GM21515 (cell line): ENCODE results near the gene CCDC93.

Experiments
- ATAC-seq: cut with Tn5 transposase; IDR thresholded peaks from one replicate; pipeline ENCODE4 v1.9.1; 2021; ENCODE audit not compliant: unreplicated experiment

CCDC93 gene

GRCh38 chr2:117921520-117921919 lies 92.3 kb downstream of the CCDC93 start:
- no peak for ATAC-seq

DNA sequence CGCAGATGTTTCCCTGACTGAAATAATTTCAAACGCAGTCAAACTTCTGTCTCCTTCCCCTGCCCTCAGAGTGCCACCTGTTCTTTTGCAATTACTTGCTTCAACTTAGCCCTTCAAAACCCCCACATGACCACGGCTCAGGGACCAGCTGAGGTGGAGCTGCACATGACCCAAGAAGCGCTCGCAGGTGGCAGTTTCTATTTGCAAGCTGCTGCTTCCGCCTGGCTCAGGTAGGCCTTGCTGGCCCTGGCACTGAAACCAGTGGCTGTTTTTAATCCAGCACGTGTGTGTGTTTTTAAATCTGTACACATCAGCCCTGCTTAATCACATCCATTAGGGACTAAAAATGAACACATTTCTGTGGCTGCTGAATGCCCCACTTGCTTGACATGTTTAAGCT lies 95.3 kb downstream of the CCDC93 start:
- no peak for ATAC-seq

DNA sequence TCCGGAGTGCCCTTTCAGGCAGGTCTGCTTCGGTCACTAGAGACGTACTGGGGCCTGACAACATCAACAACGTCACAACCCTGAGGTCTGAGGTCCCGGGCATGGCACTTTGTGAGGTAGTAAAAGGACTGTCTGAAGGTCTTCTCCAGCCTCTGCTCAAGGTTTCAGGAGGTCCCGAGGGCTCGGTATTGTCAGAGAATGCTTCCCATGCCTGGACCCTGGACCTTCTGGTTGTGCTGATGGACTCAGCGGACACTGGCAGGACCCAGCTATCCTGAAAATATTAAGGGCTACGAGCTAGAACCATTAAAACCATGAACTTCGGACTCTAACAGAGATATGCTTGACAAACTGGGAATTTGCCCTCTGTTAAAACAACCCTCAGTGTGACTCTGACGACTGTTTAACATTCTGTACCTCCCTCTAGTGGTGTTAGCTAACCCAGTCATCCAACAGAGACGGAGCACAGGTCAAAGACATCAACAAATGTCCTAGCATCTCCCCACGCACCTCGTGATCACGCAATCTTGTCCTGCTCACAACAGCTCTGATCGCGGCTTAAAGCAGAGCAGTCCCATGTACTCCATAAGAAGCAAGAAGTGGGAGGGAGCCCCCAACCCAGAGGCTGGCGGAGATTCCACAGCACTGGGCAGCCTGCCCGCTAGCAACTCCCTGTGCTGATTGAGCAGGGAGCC lies 96.5 kb downstream of the CCDC93 start:
- no peak for ATAC-seq

DNA sequence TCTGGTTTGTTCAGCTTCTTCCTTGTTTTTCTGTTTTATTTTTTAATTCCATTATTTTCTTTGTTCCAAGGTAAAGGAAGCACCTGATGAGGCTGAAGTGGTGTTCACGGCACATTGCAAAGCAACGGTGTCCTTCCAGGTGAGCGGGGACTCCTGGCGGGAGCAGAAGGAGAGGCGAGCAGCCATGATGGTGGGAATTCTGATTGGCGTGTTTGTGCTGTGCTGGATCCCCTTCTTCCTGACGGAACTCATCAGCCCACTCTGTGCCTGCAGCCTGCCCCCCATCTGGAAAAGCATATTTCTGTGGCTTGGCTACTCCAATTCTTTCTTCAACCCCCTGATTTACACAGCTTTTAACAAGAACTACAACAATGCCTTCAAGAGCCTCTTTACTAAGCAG lies 110.9 kb downstream of the CCDC93 start:
- ATAC-seq = no peak

- ATAC-seq = no peak
These were observed 125.0 kb downstream of the CCDC93 start for GRCh38 chr2:117888897-117889296.

GRCh38 chr2:117885308-117885707 lies 128.6 kb downstream of the CCDC93 start:
- no peak for ATAC-seq

- ATAC-seq = no peak
These were observed 134.9 kb downstream of the CCDC93 start for GRCh38 chr2:117879003-117879402.

GRCh38 chr2:117875786-117876185 lies 138.1 kb downstream of the CCDC93 start:
- no peak for ATAC-seq
